Activated CD8-positive, alpha-beta T cell treated with anti-CD3 and anti-CD28 coated beads for 36 hours (primary cell): ENCODE measurements around the gene MUC6. TPM values are rescaled to one million over a fixed set of nuclear protein-coding genes. Genes with fewer than 3 reads are reported as not detected.

ENCODE experiments used
- ATAC-seq: fragments of 200-7000 bp; cut with Tn5 transposase; one replicate; pipeline ENCODE4 v1.10.0; 2021; ENCODE audit warnings: mild to moderate bottlenecking, moderate library complexity
- CTCF ChIA-PET: fragments of 350-600 bp; sonication (Branson Sonifier 250); formaldehyde crosslinking; loops from one replicate; lab custom pipeline; 2021; ENCODE audit warnings: antibody characterized with exemption; lab: Charles Lee
- POLR2A ChIA-PET: fragments of 350-600 bp; sonication (Branson Sonifier 250); formaldehyde crosslinking; loops from one replicate; lab custom pipeline; 2021; ENCODE audit warnings: antibody characterized with exemption; lab: Charles Lee
- DNase-seq: peaks from one replicate; pipeline ENCODE4 v3.0.0-alpha.2; 2020
- H3K27ac Mint-ChIP-seq: one replicate; pipeline ENCODE4 v1.8.0; 2021; ENCODE audit warnings: mild to moderate bottlenecking, mixed read lengths
- H3K27me3 Mint-ChIP-seq: one replicate; pipeline ENCODE4 v1.8.0; 2021; ENCODE audit warnings: mixed read lengths
- H3K36me3 Mint-ChIP-seq: one replicate; pipeline ENCODE4 v1.8.0; 2021; ENCODE audit warnings: low read depth, mixed read lengths
- H3K4me1 Mint-ChIP-seq: one replicate; pipeline ENCODE4 v1.8.0; 2021; ENCODE audit warnings: low read depth, mixed read lengths
- H3K4me3 Mint-ChIP-seq: one replicate; pipeline ENCODE4 v1.8.0; 2021; ENCODE audit warnings: mild to moderate bottlenecking, moderate library complexity, mixed read lengths
- H3K9me3 Mint-ChIP-seq: one replicate; pipeline ENCODE4 v1.8.0; 2021; ENCODE audit warnings: mixed read lengths
- intact Hi-C: fragments of 100-400 bp; cut with micrococcal nuclease; formaldehyde crosslinking; loops from one replicate; pipeline ENCODE4 v1.10.0; 2022
- total RNA-seq, 2 experiments: library from RNA; stranded (reverse); gene quantifications; one replicate each; pipeline ENCODE4 v1.2.3, GENCODE V29; 2021
- TF ChIP-seq, protein P1 (sequence below): fragments of 200-600 bp; IDR thresholded peaks from one replicate; pipeline ENCODE4 v1.8.0; 2022; ENCODE audit warnings: antibody characterized with exemption, mild to moderate bottlenecking

MUC6 gene
- total RNA-seq, 2 experiments from 2014 or later, result not detected

DNA sequence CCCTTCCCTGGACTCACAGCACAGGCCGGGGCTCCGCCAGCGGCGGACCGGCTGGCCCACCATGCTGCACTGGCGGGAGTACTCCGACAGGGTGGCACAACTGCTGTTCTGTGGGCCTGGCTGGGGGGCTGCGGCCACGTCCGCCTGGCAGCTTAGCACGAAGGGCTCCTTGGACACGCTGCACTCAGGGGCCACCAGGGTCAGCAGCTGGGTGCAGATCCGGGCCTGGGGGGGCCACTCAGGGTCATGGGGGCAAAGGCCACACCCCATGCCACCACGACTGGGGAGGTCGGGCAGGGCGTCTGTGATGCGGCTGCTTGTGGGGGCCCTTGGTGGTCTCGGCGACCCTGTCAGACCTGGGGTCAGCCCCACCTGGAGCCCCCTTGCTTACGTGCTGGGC, 6.0 kb downstream of the MUC6 start:
- no peaks in the 10 kb centered on the region for H3K36me3 Mint-ChIP-seq

DNA sequence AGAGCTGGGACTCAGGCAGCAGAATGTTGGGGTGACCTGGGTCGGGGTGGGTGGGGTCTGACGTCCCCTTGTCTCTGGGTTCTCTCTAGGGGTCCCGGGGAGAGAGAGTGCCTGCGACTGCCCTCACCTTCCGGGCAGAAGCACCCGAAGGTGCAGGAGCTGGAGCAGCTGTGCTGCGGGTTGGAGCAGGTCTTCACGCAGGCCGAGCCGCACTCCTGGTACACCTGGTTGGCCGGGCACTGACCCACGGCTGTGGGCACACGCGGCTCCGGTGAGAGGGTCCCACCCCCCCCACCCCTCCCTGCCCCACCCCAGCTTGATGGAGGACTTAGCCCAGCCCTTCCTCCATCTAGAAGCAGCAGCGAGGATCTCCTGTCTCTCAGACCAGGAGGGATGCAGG, 6.4 kb downstream of the MUC6 start:
- ATAC-seq (no peak), DNase-seq (no peak)
- no peak overlapping the region for H3K4me3 Mint-ChIP-seq
- POLR2A ChIA-PET, result no interaction called here
- H3K4me1 Mint-ChIP-seq, result no peaks in the 10 kb centered on the region
- no peaks in the 10 kb centered on the region for H3K9me3 Mint-ChIP-seq
- intact Hi-C loops, result loop anchor here (10.0 kb wide), 1 partner anchor 105 kb away; the partner anchor contains the start of gene AP2A2
- TF ChIP-seq, protein P1, sequence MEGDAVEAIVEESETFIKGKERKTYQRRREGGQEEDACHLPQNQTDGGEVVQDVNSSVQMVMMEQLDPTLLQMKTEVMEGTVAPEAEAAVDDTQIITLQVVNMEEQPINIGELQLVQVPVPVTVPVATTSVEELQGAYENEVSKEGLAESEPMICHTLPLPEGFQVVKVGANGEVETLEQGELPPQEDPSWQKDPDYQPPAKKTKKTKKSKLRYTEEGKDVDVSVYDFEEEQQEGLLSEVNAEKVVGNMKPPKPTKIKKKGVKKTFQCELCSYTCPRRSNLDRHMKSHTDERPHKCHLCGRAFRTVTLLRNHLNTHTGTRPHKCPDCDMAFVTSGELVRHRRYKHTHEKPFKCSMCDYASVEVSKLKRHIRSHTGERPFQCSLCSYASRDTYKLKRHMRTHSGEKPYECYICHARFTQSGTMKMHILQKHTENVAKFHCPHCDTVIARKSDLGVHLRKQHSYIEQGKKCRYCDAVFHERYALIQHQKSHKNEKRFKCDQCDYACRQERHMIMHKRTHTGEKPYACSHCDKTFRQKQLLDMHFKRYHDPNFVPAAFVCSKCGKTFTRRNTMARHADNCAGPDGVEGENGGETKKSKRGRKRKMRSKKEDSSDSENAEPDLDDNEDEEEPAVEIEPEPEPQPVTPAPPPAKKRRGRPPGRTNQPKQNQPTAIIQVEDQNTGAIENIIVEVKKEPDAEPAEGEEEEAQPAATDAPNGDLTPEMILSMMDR, result no peak
- H3K36me3 Mint-ChIP-seq, result no peaks in the 10 kb centered on the region
- CTCF ChIA-PET, result no interaction called here
- H3K27ac Mint-ChIP-seq, result no peak overlapping the region
- no peaks in the 10 kb centered on the region for H3K27me3 Mint-ChIP-seq

More for the DNA sequence above, 6.0 kb downstream of the MUC6 start:
- Mint-ChIP-seq H3K4me3 (no peak overlapping the region), H3K4me1 (no peaks in the 10 kb centered on the region), H3K27me3 (no peaks in the 10 kb centered on the region), H3K27ac (no peak overlapping the region), H3K9me3 (no peaks in the 10 kb centered on the region)
- CTCF ChIA-PET, result no interaction called here
- POLR2A ChIA-PET, result no interaction called here
- ATAC-seq, result no peak
- TF ChIP-seq, protein P1, result no peak
- DNase-seq, result no peak
- intact Hi-C loops, result loop anchor here (10.0 kb wide), 1 partner anchor 106 kb away; the partner anchor contains the start of gene AP2A2

DNA sequence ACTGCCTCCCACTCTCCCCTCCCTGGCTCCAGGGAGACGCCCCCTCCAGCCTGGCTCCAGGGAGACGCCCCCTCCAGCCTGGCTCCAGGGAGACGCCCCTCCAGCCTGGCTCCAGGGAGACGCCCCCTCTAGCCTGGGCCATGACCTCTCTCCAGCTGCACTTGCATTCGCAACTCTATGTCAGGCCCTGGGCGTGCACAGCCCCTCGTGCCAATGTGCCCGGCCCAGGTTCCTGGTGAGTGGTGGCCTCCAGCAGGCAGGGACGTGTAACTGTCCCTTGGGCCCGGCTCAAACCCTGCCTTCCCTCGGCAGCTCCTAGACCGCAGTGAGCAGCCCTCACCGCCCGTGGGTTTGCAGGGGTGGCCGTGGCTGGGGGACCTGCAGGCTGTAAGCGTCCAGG, 6.9 kb downstream of the MUC6 start:
- TF ChIP-seq, protein P1, result no peak
- ChIA-PET POLR2A (no interaction called here), CTCF (no interaction called here)
- DNase-seq (no peak), ATAC-seq (no peak)
- no peaks in the 10 kb centered on the region for H3K27me3 Mint-ChIP-seq
- no peaks in the 10 kb centered on the region for H3K4me1 Mint-ChIP-seq
- H3K27ac Mint-ChIP-seq, result no peak overlapping the region
- no peak overlapping the region for H3K4me3 Mint-ChIP-seq
- intact Hi-C loops, result loop anchor here (10.0 kb wide), 1 partner anchor 105 kb away; the partner anchor contains the start of gene AP2A2
- no peaks in the 10 kb centered on the region for H3K36me3 Mint-ChIP-seq
- no peaks in the 10 kb centered on the region for H3K9me3 Mint-ChIP-seq

DNA sequence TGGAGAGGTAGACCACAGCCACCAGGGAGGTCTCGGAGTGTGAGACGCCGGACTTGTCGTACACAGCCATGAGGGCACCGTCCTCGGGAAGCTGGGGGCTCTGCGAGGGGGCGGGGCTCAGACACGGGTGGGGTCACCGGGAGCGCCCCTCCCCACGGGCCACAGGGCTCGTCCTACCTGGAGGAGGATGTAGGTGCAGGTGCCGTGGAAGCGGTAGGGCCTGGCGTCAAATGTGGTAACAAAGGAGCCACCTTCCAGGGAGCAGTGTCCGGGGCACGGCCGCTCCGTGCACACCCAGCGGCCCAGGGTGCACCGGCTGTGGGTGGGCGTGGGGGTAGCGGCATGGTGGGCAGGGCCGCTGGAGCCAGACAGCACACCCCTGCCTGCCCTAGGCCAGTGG, 7.5 kb downstream of the MUC6 start:
- ATAC-seq (no peak), DNase-seq (no peak)
- ChIA-PET CTCF (no interaction called here), POLR2A (no interaction called here)
- no peak overlapping the region for H3K27ac Mint-ChIP-seq
- H3K9me3 Mint-ChIP-seq, result no peaks in the 10 kb centered on the region
- no peak overlapping the region for H3K4me3 Mint-ChIP-seq
- no peaks in the 10 kb centered on the region for H3K4me1 Mint-ChIP-seq
- H3K36me3 Mint-ChIP-seq, result no peaks in the 10 kb centered on the region
- TF ChIP-seq, protein P1, result no peak
- no peaks in the 10 kb centered on the region for H3K27me3 Mint-ChIP-seq
- intact Hi-C loops, result no loop called here

DNA sequence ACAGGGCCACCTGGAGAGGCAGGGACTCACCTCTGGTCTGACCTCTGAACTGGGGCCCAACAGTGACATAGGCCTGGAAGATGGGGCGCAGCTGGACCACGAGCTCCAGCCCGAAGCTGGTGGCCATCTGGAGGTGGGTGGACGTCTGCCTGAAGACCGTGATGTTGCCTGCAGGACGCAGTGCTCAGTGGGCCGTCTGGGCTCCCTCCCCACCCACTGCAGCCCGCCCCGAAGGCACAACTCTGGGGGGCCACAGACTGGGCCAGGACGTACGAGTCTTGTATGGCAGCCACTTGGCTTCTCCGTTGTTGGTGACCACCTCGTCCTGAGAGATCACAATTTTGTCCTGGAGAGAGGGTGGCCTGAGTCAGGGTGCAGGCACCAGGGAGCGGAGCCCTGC, 7.9 kb downstream of the MUC6 start:
- TF ChIP-seq, protein P1, result no peak
- intact Hi-C loops, result no loop called here
- Mint-ChIP-seq H3K27me3 (no peaks in the 10 kb centered on the region), H3K27ac (no peak overlapping the region), H3K4me1 (no peaks in the 10 kb centered on the region), H3K9me3 (no peaks in the 10 kb centered on the region), H3K36me3 (no peaks in the 10 kb centered on the region), H3K4me3 (no peak overlapping the region)
- DNase-seq (no peak), ATAC-seq (no peak)
- ChIA-PET POLR2A (no interaction called here), CTCF (no interaction called here)
